Stimulated activated CD4-positive, alpha-beta T cell treated with anti-CD3 and anti-CD28 coated beads, TNF-alpha, amount 100 ng/mL, for 48 hours (primary cell): ENCODE measurements around the gene PTPRA.

Source experiments
- DNase-seq, 3 donors: peaks; one replicate each; pipeline ENCODE4 v3.0.0-alpha.2; 2020; ENCODE audit warnings: low read depth in 3 of 3

Gene PTPRA

DNA sequence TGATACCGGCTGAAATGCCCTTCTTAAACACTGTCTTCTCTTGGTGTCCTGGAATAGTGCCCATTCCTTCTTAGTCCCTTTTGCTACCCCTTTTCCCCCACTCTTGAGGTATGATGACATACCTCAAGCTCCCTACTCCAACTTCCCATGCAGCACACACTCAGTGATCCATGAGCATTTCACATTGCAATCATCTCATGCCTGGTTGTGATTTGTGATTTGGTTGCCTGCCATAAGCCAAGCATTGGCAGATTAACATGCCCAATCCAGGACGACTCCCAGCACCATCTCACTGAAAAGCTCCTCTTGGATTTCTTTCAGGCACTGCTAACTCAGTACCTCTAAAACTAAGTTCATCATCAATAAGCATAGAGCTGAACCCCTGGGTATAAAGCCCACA, 14.7 kb upstream of the PTPRA start:
- no peak for DNase-seq

GRCh38 chr20:2859330-2860121, 13.8 kb upstream of the PTPRA start:
- DNase-seq = no peak

- DNase-seq = no peak
These were observed 8.7 kb upstream of the PTPRA start for GRCh38 chr20:2864626-2865025.

DNA sequence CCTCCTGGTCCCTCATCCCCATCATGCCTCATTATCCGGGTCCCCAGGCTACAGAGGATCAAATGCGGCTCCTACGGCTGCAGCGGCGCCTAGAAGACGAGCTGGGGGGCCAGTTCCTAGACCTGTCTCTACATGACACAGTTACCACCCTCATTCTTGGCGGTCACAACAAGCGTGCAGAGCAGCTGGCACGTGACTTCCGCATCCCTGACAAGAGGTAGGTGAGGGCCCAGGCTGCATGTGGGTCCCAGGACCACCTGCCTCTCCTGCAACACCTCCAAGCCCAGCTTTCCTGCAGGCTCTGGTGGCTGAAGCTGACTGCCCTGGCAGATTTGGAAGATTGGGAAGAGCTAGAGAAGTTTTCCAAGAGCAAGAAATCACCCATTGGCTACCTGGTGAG, 8.2 kb upstream of the PTPRA start:
- DNase-seq = no peak

GRCh38 chr20:2865630-2866029, 7.7 kb upstream of the PTPRA start:
- DNase-seq = peak in 1 of 3 donors; percentile 51

DNA sequence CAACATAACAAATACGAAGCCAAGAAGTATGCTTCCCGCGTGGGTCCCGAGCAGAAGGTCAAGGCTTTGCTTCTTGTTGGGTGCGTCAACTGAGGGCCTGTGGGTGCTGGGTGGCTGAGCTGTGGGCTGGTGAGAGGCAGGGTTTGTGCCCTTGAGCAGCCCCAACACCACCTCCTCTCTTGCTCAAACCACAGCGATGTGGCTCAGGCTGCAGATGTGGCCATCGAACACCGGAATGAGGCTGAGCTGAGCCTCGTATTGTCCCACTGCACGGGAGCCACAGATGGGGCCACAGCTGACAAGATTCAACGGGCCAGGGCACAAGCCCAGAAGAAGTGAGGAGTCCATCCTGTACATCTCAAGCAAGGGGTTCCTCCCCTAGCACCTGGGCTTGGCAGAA, 7.0 kb upstream of the PTPRA start:
- DNase-seq = no peak

DNA sequence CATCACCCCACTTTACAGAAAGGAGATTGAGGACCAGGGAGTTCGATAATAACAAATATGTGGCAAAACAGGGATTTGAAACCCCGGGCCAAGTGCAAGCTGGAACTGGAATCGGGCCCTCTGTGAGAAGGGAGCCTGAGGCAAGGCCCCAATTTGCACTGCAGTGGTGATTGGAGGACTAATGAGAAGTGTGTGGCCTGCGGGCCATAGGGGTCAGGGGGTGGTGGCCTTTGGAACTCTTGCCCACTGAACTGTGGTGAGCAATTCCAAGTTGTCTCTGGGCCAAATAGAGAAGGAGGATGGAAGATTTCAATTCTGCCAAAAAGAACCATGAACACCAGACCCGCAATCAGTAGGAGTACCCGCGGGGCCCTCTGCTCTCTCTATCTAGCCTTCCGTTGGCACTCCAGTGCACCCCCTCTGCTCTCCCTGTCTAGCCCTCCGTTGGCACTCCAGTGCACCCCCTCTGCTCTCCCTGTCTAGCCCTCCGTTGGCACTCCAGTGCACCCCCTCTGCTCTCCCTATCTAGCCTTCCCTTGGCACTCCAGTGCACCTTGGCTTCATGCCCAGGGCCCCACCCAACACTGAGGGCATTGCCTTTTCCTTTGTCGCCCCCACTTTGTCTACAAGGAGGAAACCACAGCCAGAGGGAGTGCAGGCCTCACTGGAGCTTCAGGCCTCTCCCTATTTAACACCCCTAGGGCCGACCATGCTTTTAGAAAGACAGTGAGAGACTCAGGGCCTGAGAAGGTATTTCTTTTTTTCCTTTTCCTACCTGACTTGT, 6.0 kb upstream of the PTPRA start:
- no peak for DNase-seq

- DNase-seq = no peak
These were observed 3.9 kb upstream of the PTPRA start for GRCh38 chr20:2869381-2869780.

- no peak for DNase-seq
These were observed 2.2 kb upstream of the PTPRA start for GRCh38 chr20:2871111-2871465.

DNA sequence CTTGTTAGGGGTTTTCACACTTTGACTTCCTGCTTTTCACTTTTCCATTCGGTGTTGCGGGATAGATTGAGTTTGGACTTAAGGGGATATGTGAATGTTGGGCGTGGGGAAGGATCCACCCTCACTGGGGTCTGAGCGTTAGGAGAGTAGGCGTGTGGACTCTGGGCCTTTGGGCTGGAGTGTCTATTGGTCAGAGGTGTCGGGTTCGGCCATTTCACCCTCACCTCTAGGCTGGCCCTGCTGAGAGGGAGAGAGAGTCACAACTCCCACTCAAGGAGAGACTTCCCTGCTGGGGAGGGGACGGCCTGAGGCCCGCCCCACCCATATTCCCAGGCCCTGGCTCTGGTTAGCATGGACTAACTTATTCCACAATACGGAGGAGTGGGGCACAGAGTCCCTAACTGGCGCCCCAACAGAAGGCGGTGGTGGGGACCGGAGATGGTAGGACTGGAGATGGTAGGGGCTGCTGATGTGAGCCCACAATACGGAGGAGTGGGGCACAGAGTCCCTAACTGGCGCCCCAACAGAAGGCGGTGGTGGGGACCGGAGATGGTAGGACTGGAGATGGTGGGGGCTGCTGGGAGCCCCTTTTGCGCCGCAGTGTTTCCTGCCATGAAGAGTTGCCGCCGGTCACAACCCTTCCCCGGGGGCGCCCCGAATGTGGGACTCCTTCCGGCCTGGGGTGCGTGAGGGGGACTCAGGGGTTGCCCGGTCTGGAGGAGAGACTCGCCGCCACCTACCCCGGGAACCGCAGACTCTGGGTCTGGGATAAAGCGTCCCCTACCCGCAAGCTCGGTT, 1.4 kb upstream of the PTPRA start:
- no peak for DNase-seq

- DNase-seq = peak; percentile 44 to 75 (median 60)
These were observed 747 bp upstream of the PTPRA start for GRCh38 chr20:2872459-2873009.

GRCh38 chr20:2873747-2874041, 413 bp downstream of the PTPRA start:
- peak; percentile 16 to 45 (median 34) for DNase-seq

DNA sequence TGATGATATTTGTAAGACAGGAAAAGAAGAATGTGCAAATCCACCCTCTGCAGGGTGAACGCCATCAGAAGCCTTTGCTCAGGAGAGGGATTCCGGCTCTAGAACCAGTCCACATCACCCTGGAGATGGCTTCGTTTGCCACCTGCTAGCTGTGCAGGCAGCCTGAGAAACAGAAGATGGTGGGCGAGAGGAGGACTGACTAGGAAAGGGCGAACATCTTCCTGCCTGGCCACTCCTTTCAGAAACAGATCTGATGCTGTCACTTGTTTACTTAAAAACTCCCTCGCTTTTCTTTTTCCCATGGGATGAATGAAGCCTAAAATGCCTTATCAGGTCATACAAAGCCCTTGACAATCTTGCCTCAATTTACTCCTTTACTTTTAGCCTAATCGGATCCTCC, 1.2 kb downstream of the PTPRA start:
- DNase-seq = no peak

DNA sequence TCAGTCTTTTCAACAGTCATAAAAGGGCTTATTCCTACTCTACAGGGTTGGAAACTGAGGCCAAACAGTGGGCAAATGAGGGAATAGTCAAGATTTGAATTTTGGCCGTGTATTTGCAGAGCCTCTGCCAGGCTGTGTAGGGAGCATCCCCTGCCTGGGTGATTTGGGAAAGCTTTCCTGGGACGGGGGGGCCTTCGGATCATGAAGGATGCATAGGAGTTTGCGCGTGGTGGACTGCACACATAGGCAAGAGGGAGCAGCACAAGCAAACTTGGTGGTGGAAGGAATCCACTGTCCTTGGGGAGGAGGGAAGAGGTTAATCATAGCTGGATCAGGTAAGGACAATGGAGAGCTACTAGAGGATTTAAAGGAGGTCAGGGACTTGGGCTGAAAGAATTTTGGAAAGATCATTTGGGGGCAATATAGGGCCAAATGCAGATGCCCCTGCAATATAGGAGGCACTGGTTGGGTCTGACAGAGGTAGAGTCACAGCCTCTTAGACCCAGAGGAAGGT, 2.5 kb downstream of the PTPRA start:
- DNase-seq = no peak

- DNase-seq = no peak
These were observed 5.2 kb downstream of the PTPRA start for GRCh38 chr20:2878515-2878914.

GRCh38 chr20:2879146-2879545, 5.9 kb downstream of the PTPRA start:
- no peak for DNase-seq

GRCh38 chr20:2880650-2881049, 7.4 kb downstream of the PTPRA start:
- DNase-seq = no peak

DNA sequence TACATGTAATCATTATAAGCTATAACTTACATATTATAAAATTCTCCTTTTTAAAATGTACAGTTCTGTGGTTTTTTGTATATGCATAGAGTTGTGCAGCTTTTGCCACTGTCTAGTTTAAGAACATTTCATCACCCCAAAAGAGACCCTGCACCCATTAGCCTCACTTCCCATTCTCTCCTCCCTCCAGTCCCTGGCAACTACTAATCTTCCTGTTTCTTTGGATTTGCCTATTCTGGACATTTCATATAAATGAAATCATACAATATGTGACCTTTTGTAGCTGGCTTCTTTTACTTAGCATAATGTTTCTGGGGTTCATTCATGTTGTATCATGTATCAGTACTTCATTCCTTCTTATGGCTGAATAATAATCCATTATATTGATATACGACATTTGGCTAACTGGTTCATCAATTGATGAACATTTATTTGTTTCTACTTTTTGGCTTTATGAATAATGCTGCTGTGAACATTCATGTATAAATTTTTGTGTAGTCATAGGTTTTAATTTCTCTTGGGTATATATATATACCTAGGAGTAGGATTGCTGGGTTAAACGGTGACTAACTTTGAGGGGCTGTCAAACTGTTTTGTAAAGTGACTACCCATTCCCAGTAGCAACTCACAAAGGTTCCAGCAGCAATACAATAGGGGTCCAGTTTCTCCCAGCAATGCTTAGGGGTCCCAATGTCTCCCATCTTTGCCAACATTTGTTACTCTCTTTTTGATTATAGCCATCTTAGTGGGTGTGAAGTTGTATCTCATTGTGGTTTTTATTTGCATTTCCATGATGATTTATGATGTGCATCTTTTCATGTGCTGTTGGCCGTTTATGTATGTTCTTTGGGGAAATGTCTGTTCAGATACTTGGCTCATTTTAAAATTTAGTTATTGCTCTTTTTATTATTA, 10.7 kb downstream of the PTPRA start:
- DNase-seq = no peak

DNA sequence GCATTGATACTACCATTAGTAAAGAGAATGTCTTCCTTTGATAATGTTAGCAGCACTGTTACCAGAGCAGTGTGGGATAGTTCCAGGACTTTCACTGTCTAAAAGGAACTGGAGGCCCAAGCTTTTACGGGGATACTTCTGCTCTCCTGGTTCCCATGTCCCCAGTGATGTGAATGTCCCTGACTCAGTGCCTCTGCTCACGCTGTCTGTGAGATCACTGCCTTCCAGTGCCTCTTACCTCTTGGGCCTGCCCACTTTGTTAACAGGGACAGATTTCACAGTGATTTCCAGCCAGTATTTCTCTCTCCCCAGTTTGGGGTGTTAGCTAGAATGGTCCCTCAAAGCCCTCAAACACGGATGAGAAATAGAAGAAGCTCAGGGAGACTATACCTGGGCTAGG, 14.4 kb downstream of the PTPRA start:
- DNase-seq = no peak

- DNase-seq = no peak
These were observed 15.1 kb downstream of the PTPRA start for GRCh38 chr20:2888224-2888955.
